HG03103 (cell line): Measurements from ENCODE around the gene AQP5.
A peak's percentile ranks its signal among the peaks of the same experiment; 100 is the strongest.

Source experiments
- ATAC-seq: cut with Tn5 transposase; IDR thresholded peaks from one replicate; pipeline ENCODE4 v1.9.1; 2021; ENCODE audit warnings: low read depth; ENCODE audit not compliant: unreplicated experiment

AQP5 gene

DNA sequence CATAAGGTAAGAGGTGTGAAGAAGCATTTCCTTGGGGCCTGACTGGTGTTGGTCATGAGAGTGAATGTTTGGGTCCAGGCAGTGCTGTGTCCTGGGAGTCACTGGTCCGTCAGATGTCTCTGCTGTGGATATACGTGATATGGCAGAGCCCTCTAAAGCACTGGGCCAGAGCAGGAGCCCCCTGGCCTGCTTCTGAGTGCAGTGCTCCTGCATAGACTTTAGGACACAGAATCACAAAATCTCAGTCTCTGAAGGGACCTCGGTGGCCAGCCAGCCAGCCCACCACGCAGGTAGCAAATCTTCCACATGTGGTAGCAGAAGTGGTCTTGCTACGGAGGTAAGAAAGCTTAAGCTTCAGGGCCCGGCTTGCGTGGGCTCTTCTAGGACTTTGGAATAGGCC lies 29.6 kb upstream of the AQP5 start:
- ATAC-seq = no peak

- no peak for ATAC-seq
These were observed 29.0 kb upstream of the AQP5 start for GRCh38 chr12:49932533-49933130.

DNA sequence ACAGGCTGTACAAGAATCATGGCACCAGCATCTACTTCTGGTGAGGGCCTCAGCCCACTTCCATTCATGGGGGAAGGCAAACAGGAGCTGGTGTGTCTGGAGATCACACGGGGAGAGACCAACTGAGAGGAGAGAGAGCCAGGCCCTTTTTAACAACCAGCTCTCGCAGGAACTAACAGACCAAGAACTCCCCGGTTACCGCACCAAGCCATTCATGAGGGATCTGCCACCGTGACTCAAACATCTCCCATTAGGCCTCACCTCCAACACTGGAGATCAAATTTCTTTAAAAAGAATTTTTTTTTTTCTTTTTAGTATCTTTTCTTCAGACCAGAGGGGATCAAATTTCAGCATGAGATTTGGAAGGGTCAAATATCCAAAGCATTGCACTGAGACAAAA lies 27.9 kb upstream of the AQP5 start:
- no peak for ATAC-seq

DNA sequence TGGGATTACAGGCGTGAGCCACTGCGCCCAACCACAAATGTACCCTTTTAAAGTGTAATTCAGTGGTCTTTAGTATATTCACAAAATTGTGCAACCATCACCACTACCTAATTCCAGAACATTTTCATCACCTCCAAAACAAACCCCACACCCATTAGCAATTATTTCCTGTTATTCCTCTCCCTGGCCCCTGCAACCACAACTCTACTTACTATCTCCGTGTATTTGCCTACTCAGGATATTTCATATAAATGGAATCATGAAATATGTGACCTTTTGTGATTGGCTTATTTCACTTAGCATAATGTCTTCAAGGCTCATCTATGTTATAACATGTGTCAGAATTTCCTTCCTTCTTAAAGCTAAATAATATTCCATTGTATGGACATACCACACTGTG lies 27.2 kb upstream of the AQP5 start:
- ATAC-seq = no peak

DNA sequence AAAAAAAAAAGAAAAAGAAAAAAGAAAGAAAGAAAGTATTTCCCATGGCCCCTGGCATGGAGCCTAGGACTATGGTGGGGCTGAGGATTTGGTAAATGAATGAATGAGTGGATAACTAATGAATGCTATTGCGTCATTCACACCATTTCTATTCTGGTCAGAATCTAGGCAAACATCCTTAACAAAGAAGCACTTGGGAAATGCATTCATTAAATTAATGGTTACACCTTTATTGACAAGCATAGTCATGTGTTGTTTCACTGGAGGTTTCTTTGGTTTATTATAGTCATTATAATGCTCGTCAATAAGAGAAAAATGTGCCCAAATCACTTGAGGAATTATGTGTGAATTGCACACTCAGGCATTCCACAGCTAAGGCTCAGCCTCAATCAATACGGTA lies 24.7 kb upstream of the AQP5 start:
- no peak for ATAC-seq

- ATAC-seq = no peak
These were observed 23.9 kb upstream of the AQP5 start for GRCh38 chr12:49937639-49938300.

DNA sequence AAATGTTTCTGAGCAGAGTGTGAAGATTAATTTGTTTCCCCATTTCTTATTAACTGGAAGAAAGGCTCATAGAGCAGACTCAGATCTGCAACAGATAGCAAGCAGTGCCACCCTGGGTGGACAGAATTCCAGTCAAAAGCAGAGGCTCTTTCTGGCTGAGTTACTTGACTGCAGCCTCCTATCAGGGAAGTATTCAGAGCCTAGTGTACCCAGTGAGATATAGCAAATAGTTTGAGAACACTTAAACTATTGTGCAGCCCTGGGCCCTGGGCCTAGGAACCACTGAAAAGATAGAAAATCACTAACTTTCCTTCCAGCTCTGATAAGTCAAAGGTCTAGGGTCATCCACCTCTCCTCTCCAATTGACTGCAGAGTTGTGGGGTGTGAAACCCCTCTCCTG lies 22.4 kb upstream of the AQP5 start:
- no peak for ATAC-seq

DNA sequence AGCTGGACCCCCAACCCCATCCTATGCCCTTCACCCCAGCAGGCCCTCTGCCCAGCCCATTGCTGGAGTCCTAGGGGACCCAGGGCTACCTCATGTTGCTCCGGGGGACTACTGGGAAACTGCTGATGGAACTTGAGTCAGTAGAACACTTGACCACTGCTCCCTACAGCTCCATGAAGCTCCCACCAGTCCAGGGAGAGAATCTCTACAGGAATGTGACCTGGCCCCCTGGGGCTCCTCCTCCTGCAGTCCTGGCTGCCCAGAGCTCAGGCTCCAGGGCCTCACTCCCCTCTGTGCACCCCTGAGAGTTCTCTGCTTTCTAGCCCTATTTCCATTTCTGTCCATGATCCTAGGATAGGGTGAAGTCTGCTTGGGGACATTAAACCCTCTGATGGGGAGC lies 22.0 kb upstream of the AQP5 start:
- no peak for ATAC-seq

DNA sequence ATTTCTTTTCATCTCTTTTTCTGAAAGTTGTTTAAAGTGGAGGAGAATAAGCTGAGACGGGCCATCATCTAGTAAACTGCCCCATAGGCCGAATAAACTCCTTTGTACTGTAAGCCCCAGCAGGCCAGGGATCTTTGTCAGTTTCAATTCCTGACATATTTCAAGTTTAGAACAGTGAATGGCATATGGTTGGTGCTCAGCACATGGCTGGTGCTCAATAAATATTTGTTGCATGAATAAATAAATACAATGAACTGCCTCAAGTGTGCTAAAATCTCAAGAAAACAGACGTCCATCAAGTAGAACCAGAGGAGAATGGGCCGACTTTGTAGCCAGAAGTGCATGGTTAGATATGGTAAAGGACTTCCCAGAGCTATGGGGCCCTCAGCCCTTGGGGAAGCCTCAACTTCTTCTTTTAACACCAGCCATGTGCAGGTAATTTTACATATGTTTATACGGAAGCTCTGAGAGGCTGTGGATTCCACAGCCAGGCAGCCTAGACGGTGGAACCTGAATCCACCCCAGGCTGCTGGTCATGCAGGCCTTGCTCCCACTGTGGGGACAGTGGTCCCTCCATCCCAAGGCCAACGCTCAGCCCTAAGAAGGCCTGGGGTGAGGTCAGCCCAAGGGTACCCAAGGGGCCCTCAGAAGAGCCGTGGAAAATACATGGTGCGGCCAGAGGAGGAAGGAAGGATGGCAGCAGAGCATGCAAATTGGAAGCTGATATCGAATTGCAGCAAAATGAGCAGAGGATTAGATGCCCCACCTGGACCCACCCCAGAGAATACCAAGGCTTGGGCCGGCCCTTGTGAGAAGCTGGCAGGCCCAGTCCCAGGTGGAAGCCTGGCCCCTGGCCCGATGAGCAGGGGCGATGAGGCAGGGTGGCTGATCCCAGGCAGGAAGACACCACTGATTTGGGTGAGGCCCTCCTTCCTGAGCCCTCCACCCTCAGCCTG lies 19.8 kb upstream of the AQP5 start:
- no peak for ATAC-seq

DNA sequence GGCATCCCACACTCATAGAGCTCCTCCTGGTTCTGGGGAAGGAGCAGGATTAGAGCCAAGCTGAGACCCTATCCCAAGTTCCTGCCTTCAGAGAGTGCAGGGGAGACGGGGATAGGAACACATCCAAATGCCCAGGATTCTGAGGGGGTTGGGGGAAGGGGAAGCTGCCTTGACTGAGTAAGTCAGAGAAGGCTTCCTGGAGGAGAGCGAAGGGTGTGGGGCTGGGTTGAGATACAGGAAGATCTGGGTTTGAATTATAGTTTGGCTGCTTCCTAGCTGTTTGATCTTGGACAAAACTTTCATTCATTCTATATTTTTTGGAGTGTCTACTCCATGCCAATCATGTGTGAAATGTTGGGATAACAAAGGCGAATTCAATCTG lies 19.2 kb upstream of the AQP5 start:
- ATAC-seq = no peak

GRCh38 chr12:49942921-49943624 lies 18.6 kb upstream of the AQP5 start:
- no peak for ATAC-seq

GRCh38 chr12:49943625-49943960 lies 18.1 kb upstream of the AQP5 start:
- no peak for ATAC-seq

- ATAC-seq = no peak
These were observed 17.6 kb upstream of the AQP5 start for GRCh38 chr12:49944046-49944445.

DNA sequence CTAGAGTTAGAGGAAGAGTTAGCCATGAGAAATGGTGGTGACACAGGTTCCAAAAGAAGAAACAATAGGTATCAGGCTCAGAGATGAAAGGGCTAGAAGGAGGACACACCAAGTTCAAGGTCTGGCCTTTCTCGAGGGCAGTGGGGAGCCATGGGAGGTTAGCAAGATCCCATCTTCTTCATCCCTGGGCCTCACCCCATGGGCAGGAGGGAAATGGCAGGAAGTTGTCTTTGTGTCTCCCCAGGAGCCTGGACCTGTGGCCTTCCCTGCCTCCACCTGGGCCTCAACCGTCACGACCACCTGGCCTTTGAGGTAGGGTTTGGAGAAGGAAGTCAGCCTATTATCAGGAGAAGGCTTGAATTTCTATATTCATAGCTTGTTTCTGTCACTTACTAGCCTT lies 17.0 kb upstream of the AQP5 start:
- ATAC-seq = no peak

DNA sequence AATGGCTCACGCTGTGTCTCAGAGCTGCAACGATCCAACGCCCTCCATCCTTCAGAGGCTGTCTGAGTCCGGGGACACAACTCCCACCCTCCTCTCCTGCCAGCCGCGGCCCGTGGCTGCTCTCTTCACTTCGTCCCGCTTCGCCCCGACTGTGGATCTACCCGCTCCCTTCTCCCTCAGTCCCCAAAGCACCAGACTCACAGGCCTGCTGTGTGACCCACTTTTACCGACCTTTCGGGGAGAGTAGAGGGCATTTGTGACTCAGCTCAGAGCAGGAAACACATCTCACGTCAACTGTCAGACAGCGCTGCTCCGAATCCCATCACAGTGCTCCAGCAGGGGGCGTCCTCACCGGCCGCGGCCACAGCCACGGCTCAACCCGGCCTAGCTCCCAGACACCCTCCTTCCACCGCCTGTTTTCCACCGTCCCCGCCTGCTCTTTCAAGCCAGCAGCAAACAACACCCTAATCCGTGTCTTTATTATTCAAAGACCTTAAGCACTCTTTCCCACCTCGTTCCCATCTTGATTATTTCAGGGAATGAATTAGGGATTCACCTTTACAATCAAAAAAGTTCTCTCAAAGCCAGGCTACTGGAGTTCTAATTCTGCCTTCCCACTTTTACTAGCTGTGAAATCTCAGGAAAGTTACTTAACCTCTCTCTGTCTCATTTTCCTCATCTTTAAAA lies 16.1 kb upstream of the AQP5 start:
- peak; percentile 81 for ATAC-seq

DNA sequence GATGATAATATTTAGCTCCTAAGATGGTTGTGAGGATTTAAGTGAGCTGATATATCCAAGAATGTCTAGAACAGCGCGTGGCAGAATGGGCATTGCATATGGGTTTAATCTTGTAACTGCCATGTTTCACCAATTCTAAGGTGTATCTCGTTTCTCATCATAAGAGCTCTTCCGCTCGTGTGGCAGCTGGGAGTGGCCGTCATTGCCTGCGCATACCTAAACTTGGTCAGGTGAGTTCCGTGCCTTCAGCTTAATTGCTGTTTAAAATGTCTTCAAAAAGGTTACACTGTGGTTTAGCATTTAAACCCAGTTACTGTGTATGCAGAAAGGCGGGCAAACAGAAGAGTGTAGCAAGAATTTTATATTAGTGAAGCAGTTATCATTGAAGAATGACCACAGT lies 15.6 kb upstream of the AQP5 start:
- ATAC-seq = no peak

DNA sequence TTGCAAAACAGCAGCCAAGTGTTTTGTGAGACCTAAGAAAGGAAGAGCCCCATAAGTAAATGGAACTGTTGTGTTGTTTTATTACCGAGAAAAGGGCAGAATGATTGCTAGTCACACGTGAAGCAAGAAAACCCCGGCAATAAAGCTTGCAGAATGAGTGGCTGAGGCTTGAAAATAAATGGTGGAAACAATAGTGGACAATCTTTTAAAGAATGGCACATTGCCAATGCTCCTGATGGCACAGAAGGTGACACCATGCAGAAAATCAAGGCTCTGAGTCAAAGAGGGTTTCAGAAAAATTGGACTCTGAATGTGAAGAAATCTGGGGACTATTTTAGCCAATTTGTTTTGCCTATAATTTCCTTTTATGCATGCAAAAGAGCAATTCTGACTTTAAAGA lies 15.2 kb upstream of the AQP5 start:
- ATAC-seq = no peak

GRCh38 chr12:49947593-49948226 lies 14.0 kb upstream of the AQP5 start:
- no peak for ATAC-seq

DNA sequence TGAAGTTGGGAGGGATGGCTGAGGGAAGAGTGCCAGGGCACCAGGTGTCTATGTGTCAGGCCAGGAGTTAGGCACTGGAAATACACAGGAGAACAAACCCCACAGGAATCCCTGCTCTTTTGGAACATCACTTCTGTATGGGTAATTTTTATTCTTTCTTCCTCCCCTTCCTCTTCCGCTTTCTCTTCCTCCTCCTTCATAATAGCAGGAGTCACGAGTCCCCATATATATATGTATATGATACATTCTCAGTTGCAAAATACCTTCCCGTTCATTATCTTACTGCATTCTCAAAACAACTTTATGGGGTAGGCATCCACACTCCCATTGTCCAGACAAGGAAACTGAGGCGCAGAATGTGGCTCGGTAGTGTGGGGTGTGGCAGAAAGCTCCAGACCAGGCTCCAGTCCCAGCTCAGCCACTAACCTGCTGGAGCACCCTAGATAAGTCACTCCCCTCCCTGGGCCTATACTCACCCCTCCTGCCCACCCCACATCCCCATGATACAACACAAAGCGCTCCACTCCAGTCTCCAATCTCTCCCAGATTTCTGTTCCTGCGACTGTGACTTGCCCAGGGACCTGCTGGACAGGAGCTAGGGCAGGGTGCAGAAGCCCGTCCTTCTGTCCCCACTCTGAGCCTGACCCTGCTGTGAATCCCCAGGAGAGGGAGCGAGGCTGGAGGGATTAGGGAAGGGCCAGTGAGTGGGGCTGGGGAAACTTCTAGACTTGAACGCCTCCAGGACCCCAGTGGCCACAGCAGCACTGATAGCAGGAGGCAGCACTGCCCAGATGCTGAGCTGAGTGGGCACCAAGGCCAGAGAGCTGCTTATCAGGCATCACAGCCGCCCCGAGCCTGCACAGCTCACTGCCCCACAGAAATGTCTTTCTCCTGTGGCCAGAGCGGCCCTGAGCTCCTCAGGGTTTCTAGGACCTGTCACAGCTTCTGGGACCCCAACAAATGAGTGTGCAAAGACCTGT lies 12.5 kb upstream of the AQP5 start:
- ATAC-seq = no peak
